Measurements from ENCODE around the gene PIK3AP1.

PIK3AP1 gene

GRCh38 chr10:96642530-96642929 is 77.8 kb downstream of the PIK3AP1 start:
- DNase-seq (ENCODE audit: low read depth), result no peak

DNA sequence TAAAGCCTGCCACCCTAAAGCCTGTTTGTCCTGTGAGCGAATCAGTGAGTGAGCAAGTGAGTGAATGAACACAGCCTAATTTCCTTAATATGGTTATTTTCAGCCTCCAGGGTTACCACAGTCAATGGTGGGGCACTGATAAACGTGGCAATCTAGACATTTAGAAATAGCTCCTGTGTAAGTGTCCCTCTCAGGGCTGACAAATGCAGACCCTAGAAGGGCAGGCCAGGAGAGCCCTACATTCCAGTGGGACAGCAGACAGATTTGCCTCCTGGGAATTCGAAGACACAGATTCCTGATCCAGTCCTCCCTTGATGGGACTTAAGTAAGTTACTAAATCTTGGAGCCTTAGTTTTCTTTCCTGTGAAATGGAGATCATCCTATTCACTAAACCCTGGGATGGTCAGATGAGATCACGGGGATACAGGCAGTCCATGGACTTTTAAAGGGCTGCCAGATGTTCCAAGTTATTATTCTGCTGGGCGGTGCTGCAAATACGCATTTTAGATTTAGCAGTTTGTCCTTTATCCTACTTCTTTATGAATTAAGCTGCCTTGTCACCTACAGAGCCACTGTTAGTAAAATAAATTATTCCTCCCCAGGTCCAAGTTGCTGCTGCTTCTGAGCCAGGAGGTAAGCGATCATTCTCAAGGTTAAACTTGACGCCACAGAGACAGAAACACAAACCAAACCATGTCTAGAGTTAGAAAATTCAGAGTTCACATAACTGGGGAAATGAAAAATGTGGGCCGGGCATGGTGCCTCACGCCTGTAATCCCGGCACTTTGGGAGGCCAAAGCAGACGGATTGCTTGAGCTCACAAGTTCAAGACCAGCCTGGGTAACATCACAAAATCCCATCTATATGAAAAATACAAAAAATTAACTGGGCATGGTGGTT is 78.7 kb downstream of the PIK3AP1 start:
- DNase-seq (ENCODE audit: low read depth), result no peak

GRCh38 chr10:96639899-96640298 is 80.4 kb downstream of the PIK3AP1 start:
- DNase-seq (ENCODE audit: low read depth), result no peak

DNA sequence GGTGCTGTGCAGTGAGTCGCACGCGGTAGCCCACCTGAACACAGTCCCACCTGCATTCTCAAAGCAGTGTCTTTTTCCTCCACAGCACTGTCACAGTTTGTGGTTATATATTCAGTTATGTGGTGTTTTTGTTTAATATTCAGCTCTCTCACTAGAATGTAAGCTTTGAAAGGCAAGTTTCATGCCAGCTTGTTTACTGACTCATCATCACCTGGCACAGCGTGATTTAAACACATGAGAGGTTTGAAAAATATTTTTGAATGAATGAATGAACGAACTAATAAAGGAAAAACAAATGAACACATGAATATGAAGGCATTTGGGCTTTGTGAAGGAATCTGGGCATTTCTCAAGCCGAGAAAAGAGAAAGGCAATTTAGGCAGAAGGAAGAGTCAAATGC is 81.6 kb downstream of the PIK3AP1 start:
- DNase-seq (ENCODE audit: low read depth), result no peak

- DNase-seq (ENCODE audit: low read depth), result no peak
Measured at GRCh38 chr10:96638120-96638519, 82.2 kb downstream of the PIK3AP1 start.

DNA sequence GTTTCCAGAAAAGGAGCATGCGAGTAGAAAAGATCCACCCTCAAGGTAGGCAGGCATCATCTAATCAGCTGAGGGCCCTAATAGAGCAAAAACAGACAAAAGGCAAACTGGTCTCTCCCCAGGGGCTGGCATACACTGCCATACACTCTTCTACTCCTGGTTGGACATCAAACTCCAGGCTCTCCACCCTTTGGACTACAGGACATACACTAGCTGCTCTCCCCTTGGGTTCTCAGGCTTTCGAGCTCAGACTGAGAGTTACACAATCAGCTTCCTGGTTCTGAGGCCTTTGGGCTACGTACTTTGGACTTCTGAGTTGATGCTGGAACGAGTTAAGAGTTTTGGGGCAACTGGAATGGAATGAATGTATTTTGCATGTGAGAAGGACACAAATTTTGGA is 82.6 kb downstream of the PIK3AP1 start:
- no peak for DNase-seq (ENCODE audit: low read depth)

DNA sequence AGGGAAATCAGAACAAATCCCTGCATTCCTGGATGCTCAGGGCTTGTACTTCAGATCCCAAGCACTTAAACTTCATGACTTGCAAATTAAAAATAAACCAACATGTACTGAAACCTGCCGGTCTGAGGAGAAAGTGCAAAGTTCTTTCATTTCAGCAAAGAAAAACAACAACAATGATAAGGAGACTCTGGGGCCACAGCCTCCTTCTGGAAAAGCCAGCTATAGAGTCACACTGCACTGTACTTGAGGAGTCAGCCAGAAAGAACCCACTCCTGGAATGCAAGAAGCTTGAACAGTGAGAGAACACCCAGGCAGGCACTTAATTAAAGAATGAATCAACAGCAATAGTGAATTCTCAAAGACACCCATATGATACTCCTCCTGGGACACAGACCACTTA is 83.8 kb downstream of the PIK3AP1 start:
- no peak for DNase-seq (ENCODE audit: low read depth)

- DNase-seq (ENCODE audit: low read depth), result no peak
Measured at GRCh38 chr10:96632974-96633710, 87.2 kb downstream of the PIK3AP1 start.

- DNase-seq (ENCODE audit: low read depth), result no peak
Measured at GRCh38 chr10:96627292-96627691, 93.0 kb downstream of the PIK3AP1 start.

DNA sequence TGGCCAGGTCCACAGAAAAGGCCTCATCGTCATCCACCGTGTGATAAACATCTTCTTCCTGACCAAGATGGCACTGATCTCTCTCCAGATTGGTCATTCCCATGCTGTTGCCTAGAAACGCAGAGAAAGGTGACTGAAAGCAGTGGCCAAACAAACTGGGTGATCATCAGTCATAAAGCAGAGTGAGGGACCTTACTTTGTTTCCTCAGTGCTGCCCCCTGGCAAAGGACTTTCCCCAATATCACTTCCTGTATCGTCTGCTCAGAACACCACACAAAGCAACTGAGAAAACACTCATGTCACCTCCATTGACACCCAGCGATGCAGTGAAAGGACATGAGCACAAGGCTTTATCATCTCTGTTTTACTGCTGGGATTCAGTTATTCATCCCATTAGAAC is 93.5 kb downstream of the PIK3AP1 start:
- DNase-seq (ENCODE audit: low read depth), result no peak

- no peak for DNase-seq (ENCODE audit: low read depth)
Measured at GRCh38 chr10:96625173-96625572, 95.1 kb downstream of the PIK3AP1 start.

- no peak for DNase-seq (ENCODE audit: low read depth)
Measured at GRCh38 chr10:96622013-96622787, 98.1 kb downstream of the PIK3AP1 start.

GRCh38 chr10:96619796-96620773 is 100.2 kb downstream of the PIK3AP1 start:
- DNase-seq (ENCODE audit: low read depth), result no peak

DNA sequence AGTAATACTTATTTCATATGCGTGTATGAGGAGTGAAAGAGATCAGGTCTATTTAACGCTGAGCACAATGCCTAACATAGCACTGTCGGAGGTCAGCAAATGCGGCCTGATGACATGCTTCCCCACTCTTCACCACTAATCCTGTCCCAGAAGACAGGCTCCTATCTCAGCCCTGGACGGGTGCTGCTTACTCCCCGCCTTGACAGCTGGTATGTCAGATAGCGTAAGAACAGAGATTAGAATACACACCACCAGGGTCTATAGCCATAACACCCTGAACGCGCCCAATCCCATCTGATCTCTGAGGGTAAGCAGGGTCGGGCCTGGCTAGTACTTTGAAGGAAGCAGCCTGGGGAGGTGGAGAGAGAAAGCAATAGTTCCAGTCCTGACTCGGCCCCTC is 101.2 kb downstream of the PIK3AP1 start:
- no peak for DNase-seq (ENCODE audit: low read depth)

GRCh38 chr10:96618653-96619052 is 101.7 kb downstream of the PIK3AP1 start:
- no peak for DNase-seq (ENCODE audit: low read depth)

GRCh38 chr10:96616961-96617360 is 103.4 kb downstream of the PIK3AP1 start:
- DNase-seq (ENCODE audit: low read depth), result no peak

DNA sequence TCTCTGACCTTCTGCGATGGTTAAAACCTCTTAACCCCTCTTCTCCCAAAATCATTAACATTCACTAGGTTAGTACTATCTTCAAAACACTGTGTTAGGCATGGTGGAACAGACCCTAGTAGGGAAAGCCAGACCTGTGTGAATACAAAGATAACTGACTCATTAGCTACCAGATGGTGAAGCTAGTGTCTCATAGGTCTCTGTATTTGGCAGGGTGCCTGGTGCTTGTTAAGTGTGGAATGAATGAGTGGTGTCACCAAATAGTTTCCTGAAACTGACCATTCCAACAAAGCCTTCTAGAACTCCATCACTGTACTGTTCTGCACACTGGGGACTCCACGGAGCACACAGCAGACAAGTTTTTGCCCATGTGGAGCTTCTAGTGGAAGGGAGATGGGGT is 105.8 kb downstream of the PIK3AP1 start:
- DNase-seq (ENCODE audit: low read depth), result no peak

DNA sequence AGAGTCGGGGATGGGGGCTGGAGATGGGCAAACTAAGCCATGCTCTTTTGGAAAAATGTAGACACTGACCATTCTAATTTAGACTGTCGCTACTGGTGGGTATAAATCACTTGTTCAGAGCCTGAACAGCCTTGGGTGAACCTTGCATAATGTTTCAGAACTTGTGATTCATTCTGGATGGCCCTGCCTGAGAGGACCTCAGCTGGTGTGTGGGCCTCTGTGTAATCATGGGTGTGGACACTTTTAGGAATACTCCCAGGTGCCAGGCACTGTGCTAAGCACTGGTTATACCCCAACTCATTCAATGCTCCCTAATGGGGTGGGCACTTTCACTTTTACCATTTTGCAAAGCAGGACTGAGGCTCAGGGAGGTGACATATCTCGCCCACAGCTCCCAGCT is 106.7 kb downstream of the PIK3AP1 start:
- DNase-seq (ENCODE audit: low read depth), result no peak

DNA sequence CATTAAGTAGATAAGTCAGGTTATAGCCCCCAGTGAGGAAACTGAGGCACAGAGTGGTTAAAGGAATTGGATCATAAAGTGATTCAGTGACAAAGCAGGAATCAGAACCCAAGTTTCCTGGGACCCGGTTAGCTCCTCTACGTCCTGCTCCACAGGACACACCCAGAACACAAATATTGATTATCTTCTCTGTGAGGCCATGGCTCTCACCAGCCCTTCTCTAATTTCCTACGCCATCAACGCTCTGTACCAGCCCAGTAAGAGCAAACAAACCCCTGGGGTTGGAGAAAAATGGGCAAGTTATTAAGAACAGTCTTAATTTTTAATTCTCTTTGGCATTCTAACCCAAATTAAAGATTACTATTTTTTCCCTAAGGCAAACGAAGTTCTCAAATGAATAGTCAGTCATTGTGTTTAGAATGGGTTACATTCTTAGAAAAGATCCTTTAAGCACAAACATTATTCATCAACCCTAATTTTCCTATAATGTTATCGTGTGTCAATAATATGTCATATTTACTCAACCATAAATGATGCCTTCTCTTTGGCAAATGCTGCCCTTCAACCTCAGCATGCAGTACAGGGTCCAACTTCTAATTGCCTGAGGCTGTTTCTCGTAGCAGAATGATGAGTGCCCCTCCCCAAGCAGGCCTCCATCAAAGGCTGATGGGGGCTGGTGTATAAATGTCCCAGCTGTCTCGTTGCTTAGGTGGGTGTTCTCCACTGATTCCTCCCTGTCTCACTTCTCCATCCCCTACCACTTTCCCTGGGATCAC is 108.1 kb downstream of the PIK3AP1 start:
- no peak for DNase-seq (ENCODE audit: low read depth)

- DNase-seq (ENCODE audit: low read depth), result no peak
Measured at GRCh38 chr10:96610817-96611216, 109.5 kb downstream of the PIK3AP1 start.

GRCh38 chr10:96609510-96609909 is 110.8 kb downstream of the PIK3AP1 start:
- no peak for DNase-seq (ENCODE audit: low read depth)

All from activated T-cell treated with anti-CD3 and anti-CD28 coated beads for 24 hours (primary cell).